GM18873 (cell line): ENCODE data around the gene SLC18A2.
"Not testable (repeated sequence)": the region's sequence is repeated elsewhere in the genome, so short reads cannot be mapped to it uniquely, and the experiment has no call there.

ENCODE experiments used
- ATAC-seq: cut with Tn5 transposase; IDR thresholded peaks from one replicate; pipeline ENCODE4 v1.9.1; 2021; ENCODE audit warnings: mild to moderate bottlenecking, moderate library complexity, moderate number of reproducible peaks; ENCODE audit not compliant: unreplicated experiment, low FRiP score

Gene SLC18A2

DNA sequence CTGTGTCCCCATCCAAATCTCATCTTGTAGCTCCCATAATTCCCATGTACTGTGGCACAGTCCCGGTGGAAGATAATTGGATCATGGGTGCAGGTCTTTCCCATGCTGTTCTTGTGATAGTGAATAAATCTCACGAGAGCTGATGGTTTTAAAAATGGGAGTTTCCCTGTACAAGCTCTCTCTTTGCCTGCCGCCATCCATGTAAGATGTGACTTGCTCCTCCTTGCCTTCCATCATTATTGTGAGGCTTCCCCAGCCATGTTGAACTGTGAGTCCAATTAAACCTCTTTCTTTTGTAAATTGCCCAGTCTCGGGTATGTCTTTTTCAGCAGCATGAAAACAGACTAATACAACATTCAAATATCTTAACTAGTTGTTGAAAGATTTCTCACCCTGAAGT is 10.8 kb upstream of the SLC18A2 start:
- ATAC-seq = not testable (repeated sequence)

DNA sequence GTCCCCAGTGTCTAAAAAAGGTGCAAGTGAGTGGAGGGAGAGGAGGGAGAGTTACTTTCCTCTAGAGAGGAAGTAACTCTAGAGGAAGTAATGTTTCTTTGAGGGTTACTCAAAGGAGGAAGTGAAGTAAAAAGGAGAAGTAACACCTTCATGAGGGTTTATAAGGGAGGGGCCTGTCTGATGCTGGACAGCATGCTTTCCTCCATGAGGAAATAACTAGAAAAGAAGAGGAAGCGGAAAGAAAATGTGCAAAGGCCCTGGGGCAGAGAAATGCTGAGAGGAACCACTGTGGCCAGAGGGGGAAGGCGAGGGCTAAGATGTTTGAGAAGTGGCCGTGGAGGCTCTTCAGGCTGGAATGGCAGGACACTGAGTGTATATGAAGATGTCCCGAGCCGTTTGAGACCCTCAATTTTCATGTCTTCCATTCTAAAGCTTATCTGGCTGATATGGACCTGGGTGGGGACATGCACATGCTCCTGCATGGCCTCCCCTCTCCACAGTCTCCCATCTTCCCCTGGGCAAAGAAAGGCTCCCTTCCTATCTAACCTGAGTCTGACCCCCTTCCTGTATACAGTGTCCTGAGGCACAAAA is 3.4 kb upstream of the SLC18A2 start:
- no peak for ATAC-seq

- no peak for ATAC-seq
Measured at GRCh38 chr10:117239051-117239450, 1.9 kb upstream of the SLC18A2 start.

GRCh38 chr10:117239721-117240620 is 943 bp upstream of the SLC18A2 start:
- no peak for ATAC-seq

DNA sequence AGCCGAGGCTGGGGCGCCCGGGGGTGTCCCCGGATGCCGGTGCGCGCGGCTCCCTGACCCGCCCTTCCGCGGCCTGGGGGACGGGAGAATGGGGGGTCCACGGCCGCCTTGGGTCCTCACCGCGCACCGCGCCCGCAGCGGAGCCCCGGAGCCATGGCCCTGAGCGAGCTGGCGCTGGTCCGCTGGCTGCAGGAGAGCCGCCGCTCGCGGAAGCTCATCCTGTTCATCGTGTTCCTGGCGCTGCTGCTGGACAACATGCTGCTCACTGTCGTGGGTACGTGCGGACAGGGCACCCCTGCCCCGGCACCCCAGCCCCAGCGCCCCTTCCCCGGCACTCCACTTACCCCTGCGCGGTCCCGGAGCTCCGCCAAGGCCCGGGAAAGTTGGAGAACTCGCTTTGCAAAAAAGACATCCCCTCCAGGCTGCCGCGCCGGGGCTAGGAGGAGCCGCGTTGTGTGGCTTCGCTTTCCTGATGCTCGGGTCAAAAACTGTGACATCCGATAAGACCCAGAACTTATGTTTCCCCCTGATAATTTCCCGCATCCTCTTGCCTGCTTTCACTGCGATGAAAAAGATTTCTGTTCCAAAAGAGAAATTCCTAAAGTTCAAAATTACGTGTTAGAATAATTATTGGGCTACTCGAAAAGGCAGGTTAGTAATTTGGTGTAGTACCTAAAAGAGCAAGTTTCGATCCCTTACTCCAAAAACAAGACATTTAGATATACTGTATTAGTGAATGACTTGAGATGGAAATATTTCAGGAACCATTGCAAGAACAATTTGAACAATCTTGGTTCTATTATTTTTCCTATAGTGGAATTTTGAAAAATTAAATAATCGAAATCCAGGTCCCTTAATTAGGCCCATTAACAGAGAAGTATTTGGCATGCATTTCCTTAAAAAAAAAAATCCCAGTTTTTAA is 888 bp downstream of the SLC18A2 start:
- ATAC-seq = no peak

DNA sequence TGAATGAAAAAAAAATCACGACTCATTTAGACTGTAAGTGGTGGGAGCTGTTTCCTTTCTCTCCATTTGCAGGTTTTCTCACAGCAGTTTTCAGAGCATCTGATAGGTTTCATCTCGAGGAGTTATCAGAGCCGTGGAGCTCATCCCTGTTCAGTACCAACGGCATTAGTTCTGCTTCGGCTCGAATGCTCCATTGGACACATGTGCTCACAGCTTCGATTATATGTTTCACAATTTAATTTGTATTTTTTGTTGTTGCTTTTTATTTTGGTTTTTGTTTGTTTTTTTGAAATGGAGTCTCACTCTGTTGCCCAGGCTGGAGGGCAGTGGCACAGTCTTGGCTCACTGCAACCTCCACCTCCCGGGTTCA is 1.5 kb downstream of the SLC18A2 start:
- ATAC-seq = no peak

- ATAC-seq = no peak
Measured at GRCh38 chr10:117246997-117247671, 6.2 kb downstream of the SLC18A2 start.

DNA sequence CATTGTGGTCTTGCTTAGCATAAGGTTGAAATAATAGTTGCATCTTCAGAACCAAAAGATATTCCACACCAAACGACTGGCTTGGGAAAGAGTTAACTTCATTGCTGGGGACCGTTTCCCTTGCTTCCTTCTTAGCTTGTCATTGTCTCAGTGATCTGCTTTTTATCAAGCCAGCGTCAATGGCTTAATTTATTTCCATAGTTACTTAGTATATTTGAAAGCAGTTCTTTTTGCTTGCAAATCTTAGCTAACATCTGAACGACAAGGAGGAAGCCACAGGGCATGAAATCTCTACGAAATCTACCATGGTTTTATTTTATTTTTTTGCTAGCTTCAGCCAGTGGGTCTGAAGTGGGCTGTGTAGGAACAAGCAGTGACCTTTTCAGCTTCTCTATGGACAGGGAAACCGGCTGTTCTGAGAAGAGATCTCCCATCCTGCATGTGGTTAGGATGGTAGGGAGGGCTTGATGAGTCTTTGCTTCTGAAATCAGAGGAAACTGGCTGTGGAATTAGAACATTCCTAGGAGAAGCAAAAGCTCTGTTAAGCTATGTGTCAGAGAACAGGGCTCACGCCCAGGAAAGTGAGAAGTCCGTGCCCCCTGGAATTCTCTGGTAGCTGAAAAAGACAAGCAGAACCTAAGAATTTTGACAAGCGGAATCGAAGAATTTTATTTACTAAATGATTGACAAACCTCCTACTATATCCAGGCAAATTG is 8.0 kb downstream of the SLC18A2 start:
- no peak for ATAC-seq

- no peak for ATAC-seq
Measured at GRCh38 chr10:117249493-117250093, 8.7 kb downstream of the SLC18A2 start.

DNA sequence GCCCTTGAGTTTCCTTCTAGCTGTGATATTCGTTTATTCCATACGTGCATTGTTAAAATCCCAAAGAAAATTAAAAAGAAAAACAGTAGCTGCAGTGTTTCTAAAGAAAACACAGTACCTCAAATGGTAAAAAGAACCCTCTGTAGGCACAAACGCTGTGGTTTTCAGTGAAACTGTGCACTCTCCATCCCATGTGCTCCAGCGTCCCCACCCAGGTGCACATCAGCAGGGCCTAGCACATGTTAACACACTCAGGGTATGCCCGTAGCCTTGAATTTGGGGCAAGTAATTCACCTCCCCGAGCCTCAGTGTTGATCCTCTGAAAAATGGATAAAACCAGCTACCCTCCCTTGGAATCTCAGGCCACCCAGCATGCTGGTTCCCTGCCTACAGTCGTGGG is 9.5 kb downstream of the SLC18A2 start:
- ATAC-seq = no peak

- ATAC-seq = no peak
Measured at GRCh38 chr10:117253908-117254307, 13.0 kb downstream of the SLC18A2 start.

DNA sequence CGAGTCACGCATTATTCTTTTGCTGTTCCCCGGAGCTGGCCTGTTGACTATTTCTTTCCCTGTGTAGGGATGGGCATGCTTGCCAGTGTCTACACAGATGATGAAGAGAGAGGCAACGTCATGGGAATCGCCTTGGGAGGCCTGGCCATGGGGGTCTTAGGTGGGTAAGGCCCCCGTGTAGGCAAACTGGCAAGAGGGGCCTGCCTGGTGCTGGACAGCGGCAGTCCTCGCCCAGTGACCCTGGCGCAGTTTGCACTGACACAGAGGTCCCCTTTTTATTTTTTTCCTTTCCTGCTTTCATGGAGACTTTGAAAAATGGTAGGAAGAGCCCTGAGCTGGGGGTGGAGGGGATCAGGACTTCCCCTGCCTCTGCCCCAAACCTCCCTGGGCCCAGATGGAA is 13.4 kb downstream of the SLC18A2 start:
- no peak for ATAC-seq

- no peak for ATAC-seq
Measured at GRCh38 chr10:117254774-117255735, 14.1 kb downstream of the SLC18A2 start.

DNA sequence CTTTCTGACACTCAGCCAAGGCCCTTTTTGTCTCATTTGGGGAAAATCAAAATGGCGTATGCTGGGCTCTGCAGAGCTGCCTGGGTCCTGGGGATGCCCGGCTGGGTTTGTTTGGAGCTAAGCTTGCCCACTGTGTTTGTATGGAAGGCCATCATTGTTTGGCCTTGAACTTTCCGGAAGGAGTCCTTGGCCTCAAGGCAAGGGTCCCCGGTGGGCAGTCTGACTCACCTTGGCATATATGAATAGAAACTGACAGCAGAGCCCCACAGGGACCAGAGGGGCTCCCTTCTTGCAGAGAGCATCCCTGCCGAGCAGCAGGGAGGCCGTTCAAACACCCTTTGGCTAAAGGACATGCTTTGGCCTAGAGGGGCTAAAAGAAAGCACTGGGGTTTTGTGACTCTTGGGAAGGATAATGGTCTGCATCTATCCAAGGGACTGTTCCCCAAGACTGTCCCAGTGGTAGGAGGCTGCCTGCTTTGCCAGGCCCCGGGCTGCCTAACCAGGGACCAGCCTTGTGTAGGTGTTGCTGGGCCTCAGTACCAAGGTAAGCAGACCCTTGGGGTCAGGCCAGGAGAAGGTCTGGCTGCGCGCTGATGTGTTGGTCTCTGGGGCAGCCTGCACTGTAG is 15.0 kb downstream of the SLC18A2 start:
- no peak for ATAC-seq

- ATAC-seq = no peak
Measured at GRCh38 chr10:117256910-117257309, 16.0 kb downstream of the SLC18A2 start.

GRCh38 chr10:117257721-117258120 is 16.8 kb downstream of the SLC18A2 start:
- no peak for ATAC-seq

DNA sequence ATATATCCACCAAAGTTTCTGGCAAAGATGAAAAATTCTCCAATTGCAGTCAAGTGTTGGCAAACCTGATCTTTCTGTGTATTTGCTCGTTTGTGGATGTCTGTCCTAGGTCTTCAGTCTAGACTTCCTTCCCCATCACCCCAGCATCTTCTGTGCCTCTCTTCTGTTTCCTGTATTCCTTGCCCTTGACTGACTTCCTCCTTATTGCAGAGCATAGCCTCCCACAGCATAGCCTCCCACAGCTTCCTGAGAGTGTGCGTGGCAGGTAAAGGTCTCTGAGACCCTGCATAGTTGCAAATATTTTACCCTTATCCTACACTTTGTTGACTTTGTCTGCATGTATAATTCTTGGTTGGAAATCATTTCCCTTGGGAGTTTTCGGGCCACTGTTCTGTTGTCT is 18.4 kb downstream of the SLC18A2 start:
- no peak for ATAC-seq

DNA sequence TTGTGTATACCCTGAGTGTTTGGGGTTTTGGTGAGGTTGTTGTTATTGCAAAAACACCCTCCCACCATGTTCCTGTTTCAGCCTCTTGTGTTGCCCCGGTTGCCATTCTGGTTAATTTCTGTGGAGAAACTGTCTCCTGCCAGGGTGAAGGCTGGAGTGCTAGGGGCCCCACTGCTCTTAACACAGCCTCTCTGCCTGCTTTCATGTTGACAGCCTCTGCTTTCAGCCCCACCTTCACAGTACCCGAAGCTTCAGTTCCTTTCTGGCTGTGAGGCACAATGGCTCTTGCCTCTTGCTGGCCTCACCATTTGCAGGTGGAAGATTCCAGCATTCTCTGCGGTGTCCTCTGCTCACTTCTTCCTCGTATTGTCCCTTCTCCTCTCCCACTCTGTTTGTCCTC is 19.2 kb downstream of the SLC18A2 start:
- no peak for ATAC-seq
